Measurements from ENCODE around the gene SLC25A29. TPM values are rescaled to one million over a fixed set of nuclear protein-coding genes. Genes with fewer than 3 reads are reported as not detected.
A peak's percentile ranks its signal among the peaks of the same experiment; 100 is the strongest.

SLC25A29 gene
- polyA plus RNA-seq, 2 of the 4 experiments (the other 2 are of a cell fraction), result 6.3 to 15.1 TPM

DNA sequence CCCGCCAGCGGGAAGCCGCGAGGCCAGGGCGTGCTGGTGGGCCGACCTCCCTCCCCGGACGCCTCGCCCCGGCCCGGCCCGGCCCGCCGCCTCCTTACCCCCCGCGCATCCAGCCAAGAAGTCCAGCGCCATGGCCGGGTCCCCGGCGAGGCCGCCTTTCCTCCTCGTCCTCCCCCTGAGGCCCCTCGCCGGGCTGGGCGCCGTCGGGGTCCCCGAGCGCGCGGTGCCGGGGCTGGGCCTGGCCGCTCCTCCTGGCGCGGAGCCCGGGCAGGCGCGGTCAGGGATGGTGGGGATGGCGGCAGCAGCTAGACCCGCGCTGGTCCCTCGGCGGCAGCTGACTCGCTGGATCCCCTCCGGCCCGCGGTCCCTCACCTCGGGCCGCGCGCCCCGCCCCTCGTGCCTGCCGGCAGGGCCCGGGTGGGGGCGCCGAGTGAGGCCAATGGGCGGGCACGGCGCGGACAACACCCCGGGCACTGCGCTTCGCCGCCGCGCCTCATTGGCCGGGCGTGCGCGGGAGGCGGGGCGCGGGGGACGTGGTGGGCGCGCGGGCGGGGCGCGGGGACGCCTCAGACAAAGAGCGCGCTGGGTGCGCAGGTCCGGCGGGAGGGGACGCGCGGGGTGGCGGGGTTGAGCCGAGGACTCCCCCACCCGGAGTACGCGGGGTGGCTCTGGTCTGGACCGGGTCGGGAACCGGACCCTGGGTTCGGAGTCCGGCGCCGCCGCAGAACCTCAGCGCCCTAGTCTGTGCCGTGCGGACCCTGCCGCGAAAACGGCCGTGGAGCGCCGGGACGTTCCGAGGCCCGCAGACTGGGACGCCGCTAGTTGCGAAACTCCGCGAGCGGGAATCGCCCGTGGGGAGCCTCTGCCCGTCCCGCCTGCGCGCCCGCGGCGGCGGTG lies at the start of gene SLC25A29 (continued):
- TF ChIP-seq, protein P1, sequence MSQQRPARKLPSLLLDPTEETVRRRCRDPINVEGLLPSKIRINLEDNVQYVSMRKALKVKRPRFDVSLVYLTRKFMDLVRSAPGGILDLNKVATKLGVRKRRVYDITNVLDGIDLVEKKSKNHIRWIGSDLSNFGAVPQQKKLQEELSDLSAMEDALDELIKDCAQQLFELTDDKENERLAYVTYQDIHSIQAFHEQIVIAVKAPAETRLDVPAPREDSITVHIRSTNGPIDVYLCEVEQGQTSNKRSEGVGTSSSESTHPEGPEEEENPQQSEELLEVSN (IDR thresholded peaks at IDR 0.05; ENCODE audit: borderline replicate concordance, low read depth), result peak; percentile 45; the same call in 1 of the 2 replicates
- TF ChIP-seq, protein P2, sequence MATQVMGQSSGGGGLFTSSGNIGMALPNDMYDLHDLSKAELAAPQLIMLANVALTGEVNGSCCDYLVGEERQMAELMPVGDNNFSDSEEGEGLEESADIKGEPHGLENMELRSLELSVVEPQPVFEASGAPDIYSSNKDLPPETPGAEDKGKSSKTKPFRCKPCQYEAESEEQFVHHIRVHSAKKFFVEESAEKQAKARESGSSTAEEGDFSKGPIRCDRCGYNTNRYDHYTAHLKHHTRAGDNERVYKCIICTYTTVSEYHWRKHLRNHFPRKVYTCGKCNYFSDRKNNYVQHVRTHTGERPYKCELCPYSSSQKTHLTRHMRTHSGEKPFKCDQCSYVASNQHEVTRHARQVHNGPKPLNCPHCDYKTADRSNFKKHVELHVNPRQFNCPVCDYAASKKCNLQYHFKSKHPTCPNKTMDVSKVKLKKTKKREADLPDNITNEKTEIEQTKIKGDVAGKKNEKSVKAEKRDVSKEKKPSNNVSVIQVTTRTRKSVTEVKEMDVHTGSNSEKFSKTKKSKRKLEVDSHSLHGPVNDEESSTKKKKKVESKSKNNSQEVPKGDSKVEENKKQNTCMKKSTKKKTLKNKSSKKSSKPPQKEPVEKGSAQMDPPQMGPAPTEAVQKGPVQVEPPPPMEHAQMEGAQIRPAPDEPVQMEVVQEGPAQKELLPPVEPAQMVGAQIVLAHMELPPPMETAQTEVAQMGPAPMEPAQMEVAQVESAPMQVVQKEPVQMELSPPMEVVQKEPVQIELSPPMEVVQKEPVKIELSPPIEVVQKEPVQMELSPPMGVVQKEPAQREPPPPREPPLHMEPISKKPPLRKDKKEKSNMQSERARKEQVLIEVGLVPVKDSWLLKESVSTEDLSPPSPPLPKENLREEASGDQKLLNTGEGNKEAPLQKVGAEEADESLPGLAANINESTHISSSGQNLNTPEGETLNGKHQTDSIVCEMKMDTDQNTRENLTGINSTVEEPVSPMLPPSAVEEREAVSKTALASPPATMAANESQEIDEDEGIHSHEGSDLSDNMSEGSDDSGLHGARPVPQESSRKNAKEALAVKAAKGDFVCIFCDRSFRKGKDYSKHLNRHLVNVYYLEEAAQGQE (IDR thresholded peaks at IDR 0.05), result no peak
- TF ChIP-seq, protein P3, sequence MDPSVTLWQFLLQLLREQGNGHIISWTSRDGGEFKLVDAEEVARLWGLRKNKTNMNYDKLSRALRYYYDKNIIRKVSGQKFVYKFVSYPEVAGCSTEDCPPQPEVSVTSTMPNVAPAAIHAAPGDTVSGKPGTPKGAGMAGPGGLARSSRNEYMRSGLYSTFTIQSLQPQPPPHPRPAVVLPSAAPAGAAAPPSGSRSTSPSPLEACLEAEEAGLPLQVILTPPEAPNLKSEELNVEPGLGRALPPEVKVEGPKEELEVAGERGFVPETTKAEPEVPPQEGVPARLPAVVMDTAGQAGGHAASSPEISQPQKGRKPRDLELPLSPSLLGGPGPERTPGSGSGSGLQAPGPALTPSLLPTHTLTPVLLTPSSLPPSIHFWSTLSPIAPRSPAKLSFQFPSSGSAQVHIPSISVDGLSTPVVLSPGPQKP (IDR thresholded peaks at IDR 0.05; ENCODE audit: low read depth, low read length), result no peak
- no peak for TF ChIP-seq CHD2 (IDR thresholded peaks at IDR 0.05; ENCODE audit: low read length, partially characterized antibody)
- no peak for TF ChIP-seq HOXB13 (CRISPR knock-in tag; IDR thresholded peaks at IDR 0.05; ENCODE audit: low read depth)
- peak; percentile 58; the same call in 1 of the 2 replicates for TF ChIP-seq PHF8 (IDR thresholded peaks at IDR 0.05; ENCODE audit: borderline replicate concordance, low read depth)
- TF ChIP-seq HEYL (CRISPR knock-in tag; IDR thresholded peaks at IDR 0.05), result no peak
- no peak for TF ChIP-seq NR3C1 (IDR thresholded peaks at IDR 0.05)
- no peak for TF ChIP-seq RFX5 (IDR thresholded peaks at IDR 0.05)
- TF ChIP-seq ZSCAN20 (CRISPR knock-in tag; IDR thresholded peaks at IDR 0.05), result no peak
- no peak for TF ChIP-seq CBX8 (IDR thresholded peaks at IDR 0.05)
- TF ChIP-seq HMGXB4 (CRISPR knock-in tag; IDR thresholded peaks at IDR 0.05; ENCODE audit: borderline replicate concordance), result no peak
- TF ChIP-seq, protein P4, sequence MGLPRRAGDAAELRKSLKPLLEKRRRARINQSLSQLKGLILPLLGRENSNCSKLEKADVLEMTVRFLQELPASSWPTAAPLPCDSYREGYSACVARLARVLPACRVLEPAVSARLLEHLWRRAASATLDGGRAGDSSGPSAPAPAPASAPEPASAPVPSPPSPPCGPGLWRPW (IDR thresholded peaks at IDR 0.05), result no peak
- no peak for TF ChIP-seq ZFP36 (IDR thresholded peaks at IDR 0.05; ENCODE audit: borderline replicate concordance, partially characterized antibody)
- no peak for TF ChIP-seq RARB (CRISPR knock-in tag; IDR thresholded peaks at IDR 0.05)
- no peak for TF ChIP-seq HDAC2 (IDR thresholded peaks at IDR 0.05)
- no peak for TF ChIP-seq EHMT2 (IDR thresholded peaks at IDR 0.05; ENCODE audit: low read depth)
- no peak for TF ChIP-seq TFCP2L1 (CRISPR knock-in tag; IDR thresholded peaks at IDR 0.05)
- TF ChIP-seq MAZ (IDR thresholded peaks at IDR 0.05; ENCODE audit: borderline replicate concordance, low read depth, low read length), result no peak
- no peak for TF ChIP-seq RAD21 (conservative IDR thresholded peaks at IDR 0.05 in 1 of 2, IDR thresholded peaks at IDR 0.05 in 1 of 2)
- TF ChIP-seq KDM1A (IDR thresholded peaks at IDR 0.05; ENCODE audit: low read depth), result no peak

All from A549 (cell line).